Activated naive CD4-positive, alpha-beta T cell treated with anti-CD3 and anti-CD28 coated beads for 36 hours (primary cell): ENCODE data around the gene TMEM169. TPM values are rescaled to one million over a fixed set of nuclear protein-coding genes. Genes with fewer than 3 reads are reported as not detected.
A peak's percentile ranks its signal among the peaks of the same experiment; 100 is the strongest.

Source experiments
- CTCF ChIA-PET: fragments of 350-600 bp; sonication (Branson Sonifier 250); formaldehyde crosslinking; loops from one replicate; lab custom pipeline; 2021; ENCODE audit warnings: antibody characterized with exemption; lab: Charles Lee
- DNase-seq: peaks from one replicate; pipeline ENCODE4 v3.0.0-alpha.2; 2020
- H3K27ac Mint-ChIP-seq: one replicate; pipeline ENCODE4 v1.8.0; 2021; ENCODE audit warnings: mild to moderate bottlenecking, mixed read lengths
- H3K27me3 Mint-ChIP-seq: one replicate; pipeline ENCODE4 v1.8.0; 2021; ENCODE audit warnings: low read depth, mixed read lengths
- H3K36me3 Mint-ChIP-seq: one replicate; pipeline ENCODE4 v1.8.0; 2021; ENCODE audit warnings: low read depth, mixed read lengths
- H3K4me1 Mint-ChIP-seq: one replicate; pipeline ENCODE4 v1.8.0; 2021; ENCODE audit warnings: low read depth, mixed read lengths
- H3K4me3 Mint-ChIP-seq: one replicate; pipeline ENCODE4 v1.8.0; 2021; ENCODE audit warnings: mild to moderate bottlenecking, moderate library complexity, mixed read lengths
- H3K9me3 Mint-ChIP-seq: one replicate; pipeline ENCODE4 v1.8.0; 2021; ENCODE audit warnings: mixed read lengths
- intact Hi-C: fragments of 100-400 bp; cut with micrococcal nuclease; formaldehyde crosslinking; loops from one replicate; pipeline ENCODE4 v1.15.1; 2023
- total RNA-seq, 2 experiments: library from RNA; stranded (reverse); gene quantifications; one replicate each; pipeline ENCODE4 v1.2.3, GENCODE V29; 2021

TMEM169 gene
- total RNA-seq, 2 experiments from 2014 or later, result 0.57 to 0.81 TPM

- no peaks in the 10 kb centered on the region for H3K27me3 Mint-ChIP-seq
- no peak overlapping the region for H3K27ac Mint-ChIP-seq
- no peak for DNase-seq
- intact Hi-C loops, result no loop called here
- no peak overlapping the region for H3K4me3 Mint-ChIP-seq
- H3K4me1 Mint-ChIP-seq, result peaks cover 7% of the 10 kb centered on the region
- H3K36me3 Mint-ChIP-seq, result peaks cover 1% of the 10 kb centered on the region
- no peaks in the 10 kb centered on the region for H3K9me3 Mint-ChIP-seq
- CTCF ChIA-PET, result interaction anchor here (2.0 kb wide), 1 partner anchor 18 kb away, joined by 7 read pairs; no protein-coding TSS in a partner anchor
Observed at GRCh38 chr2:216052420-216052819, 29.3 kb upstream of the TMEM169 start.

- CTCF ChIA-PET, result interaction anchor here (2.7 kb wide), 1 partner anchor 22 kb away, joined by 11 read pairs; no protein-coding TSS in a partner anchor
- no peak for DNase-seq
- Mint-ChIP-seq H3K36me3 (peaks cover 5% of the 10 kb centered on the region), H3K4me3 (no peak overlapping the region), H3K27ac (peak overlapping the region; percentile 37), H3K9me3 (no peaks in the 10 kb centered on the region), H3K27me3 (no peaks in the 10 kb centered on the region), H3K4me1 (peaks cover 24% of the 10 kb centered on the region)
- intact Hi-C loops, result no loop called here
Observed at GRCh38 chr2:216055680-216056079, 26.0 kb upstream of the TMEM169 start.

GRCh38 chr2:216056739-216057138 is 25.0 kb upstream of the TMEM169 start:
- CTCF ChIA-PET, result interaction anchor here (2.7 kb wide), 1 partner anchor 23 kb away, joined by 11 read pairs; no protein-coding TSS in a partner anchor
- Mint-ChIP-seq H3K27me3 (no peaks in the 10 kb centered on the region), H3K9me3 (no peaks in the 10 kb centered on the region), H3K4me1 (peaks cover 24% of the 10 kb centered on the region), H3K4me3 (no peak overlapping the region), H3K36me3 (peaks cover 5% of the 10 kb centered on the region), H3K27ac (no peak overlapping the region)
- no peak for DNase-seq
- intact Hi-C loops, result loop anchor here (1.0 kb wide), 1 partner anchor 22 kb away; no protein-coding TSS in a partner anchor

GRCh38 chr2:216057688-216058193 is 24.0 kb upstream of the TMEM169 start:
- CTCF ChIA-PET, result interaction anchor here (1.0 to 3.1 kb wide), 8 partner anchors 11 to 57 kb away, joined by 3 to 19 read pairs (median 5); partner anchors contain the start of gene PECR
- Mint-ChIP-seq H3K4me1 (peaks cover 24% of the 10 kb centered on the region), H3K4me3 (peak overlapping the region; percentile 65), H3K9me3 (no peaks in the 10 kb centered on the region), H3K27ac (peak overlapping the region; percentile 81), H3K36me3 (peaks cover 6% of the 10 kb centered on the region), H3K27me3 (no peaks in the 10 kb centered on the region)
- peak; percentile 66 for DNase-seq
- intact Hi-C loops, result loop anchor here (1.0 to 2.0 kb wide), 3 partner anchors 23 to 52 kb away; partner anchors contain the start of gene XRCC5

GRCh38 chr2:216059233-216059834 is 22.4 kb upstream of the TMEM169 start:
- H3K27ac Mint-ChIP-seq, result peak overlapping the region; percentile 10
- CTCF ChIA-PET, result interaction anchor here (0.6 to 3.1 kb wide), 11 partner anchors 9 to 342 kb away, joined by 3 to 19 read pairs (median 4); partner anchors contain the start of gene PECR
- no peak overlapping the region for H3K4me3 Mint-ChIP-seq
- H3K4me1 Mint-ChIP-seq, result peaks cover 24% of the 10 kb centered on the region
- no peaks in the 10 kb centered on the region for H3K27me3 Mint-ChIP-seq
- peaks cover 6% of the 10 kb centered on the region for H3K36me3 Mint-ChIP-seq
- intact Hi-C loops, result loop anchor here (1.0 to 2.0 kb wide), 2 partner anchors 25 to 109 kb away; no protein-coding TSS in a partner anchor
- DNase-seq, result no peak
- no peaks in the 10 kb centered on the region for H3K9me3 Mint-ChIP-seq

- Mint-ChIP-seq H3K4me1 (peaks cover 11% of the 10 kb centered on the region), H3K27me3 (no peaks in the 10 kb centered on the region), H3K4me3 (no peak overlapping the region), H3K27ac (no peak overlapping the region), H3K36me3 (peaks cover 3% of the 10 kb centered on the region), H3K9me3 (no peaks in the 10 kb centered on the region)
- intact Hi-C loops, result no loop called here
- DNase-seq, result no peak
- CTCF ChIA-PET, result interaction anchor here (1.3 kb wide), 1 partner anchor 348 kb away, joined by 3 read pairs; the partner anchor contains the start of gene SMARCAL1
Observed at GRCh38 chr2:216064014-216064630, 17.6 kb upstream of the TMEM169 start.

- intact Hi-C loops, result no loop called here
- H3K4me3 Mint-ChIP-seq, result no peak overlapping the region
- CTCF ChIA-PET, result interaction anchor here (1.3 to 1.6 kb wide), 2 partner anchors 32 to 347 kb away, joined by 3 to 4 read pairs; partner anchors contain the start of gene SMARCAL1
- no peaks in the 10 kb centered on the region for H3K27me3 Mint-ChIP-seq
- H3K4me1 Mint-ChIP-seq, result peaks cover 14% of the 10 kb centered on the region
- DNase-seq, result no peak
- peaks cover 1% of the 10 kb centered on the region for H3K36me3 Mint-ChIP-seq
- no peaks in the 10 kb centered on the region for H3K9me3 Mint-ChIP-seq
- no peak overlapping the region for H3K27ac Mint-ChIP-seq
Observed at GRCh38 chr2:216064665-216065064, 17.1 kb upstream of the TMEM169 start.

- H3K4me1 Mint-ChIP-seq, result peaks cover 14% of the 10 kb centered on the region
- DNase-seq, result no peak
- no peak overlapping the region for H3K27ac Mint-ChIP-seq
- H3K27me3 Mint-ChIP-seq, result no peaks in the 10 kb centered on the region
- H3K4me3 Mint-ChIP-seq, result no peak overlapping the region
- peaks cover 1% of the 10 kb centered on the region for H3K36me3 Mint-ChIP-seq
- intact Hi-C loops, result no loop called here
- H3K9me3 Mint-ChIP-seq, result no peaks in the 10 kb centered on the region
- CTCF ChIA-PET, result interaction anchor here (1.0 to 1.6 kb wide), 2 partner anchors 17 to 34 kb away, joined by 3 to 4 read pairs; no protein-coding TSS in a partner anchor
Observed at GRCh38 chr2:216066230-216066629, 15.5 kb upstream of the TMEM169 start.

- Mint-ChIP-seq H3K4me3 (no peak overlapping the region), H3K36me3 (no peaks in the 10 kb centered on the region), H3K27ac (no peak overlapping the region), H3K9me3 (no peaks in the 10 kb centered on the region), H3K27me3 (no peaks in the 10 kb centered on the region), H3K4me1 (peaks cover 18% of the 10 kb centered on the region)
- CTCF ChIA-PET, result interaction anchor here (0.7 to 1.7 kb wide), 6 partner anchors 9 to 41 kb away, joined by 3 to 5 read pairs (median 3); no protein-coding TSS in a partner anchor
- DNase-seq, result no peak
- intact Hi-C loops, result no loop called here
Observed at GRCh38 chr2:216069028-216069427, 12.7 kb upstream of the TMEM169 start.

GRCh38 chr2:216070195-216070594 is 11.5 kb upstream of the TMEM169 start:
- Mint-ChIP-seq H3K4me1 (peaks cover 26% of the 10 kb centered on the region), H3K9me3 (no peaks in the 10 kb centered on the region), H3K27me3 (no peaks in the 10 kb centered on the region), H3K4me3 (no peak overlapping the region), H3K27ac (no peak overlapping the region), H3K36me3 (no peaks in the 10 kb centered on the region)
- CTCF ChIA-PET, result interaction anchor here (0.6 to 1.7 kb wide), 6 partner anchors 12 to 49 kb away, joined by 3 to 4 read pairs (median 4); no protein-coding TSS in a partner anchor
- no peak for DNase-seq
- intact Hi-C loops, result no loop called here

- no peak for DNase-seq
- intact Hi-C loops, result no loop called here
- no peaks in the 10 kb centered on the region for H3K9me3 Mint-ChIP-seq
- H3K4me1 Mint-ChIP-seq, result peaks cover 36% of the 10 kb centered on the region
- CTCF ChIA-PET, result interaction anchor here (1.0 to 1.1 kb wide), 2 partner anchors 13 to 39 kb away, joined by 3 read pairs; no protein-coding TSS in a partner anchor
- H3K27me3 Mint-ChIP-seq, result no peaks in the 10 kb centered on the region
- H3K4me3 Mint-ChIP-seq, result no peak overlapping the region
- no peaks in the 10 kb centered on the region for H3K36me3 Mint-ChIP-seq
- no peak overlapping the region for H3K27ac Mint-ChIP-seq
Observed at GRCh38 chr2:216071111-216071851, 10.4 kb upstream of the TMEM169 start.
